ENCODE results near the gene KRTAP10-2.

GRCh38 chr21:44534688-44535087, 16.6 kb downstream of the KRTAP10-2 start:
- TF ChIP-seq, protein P1, sequence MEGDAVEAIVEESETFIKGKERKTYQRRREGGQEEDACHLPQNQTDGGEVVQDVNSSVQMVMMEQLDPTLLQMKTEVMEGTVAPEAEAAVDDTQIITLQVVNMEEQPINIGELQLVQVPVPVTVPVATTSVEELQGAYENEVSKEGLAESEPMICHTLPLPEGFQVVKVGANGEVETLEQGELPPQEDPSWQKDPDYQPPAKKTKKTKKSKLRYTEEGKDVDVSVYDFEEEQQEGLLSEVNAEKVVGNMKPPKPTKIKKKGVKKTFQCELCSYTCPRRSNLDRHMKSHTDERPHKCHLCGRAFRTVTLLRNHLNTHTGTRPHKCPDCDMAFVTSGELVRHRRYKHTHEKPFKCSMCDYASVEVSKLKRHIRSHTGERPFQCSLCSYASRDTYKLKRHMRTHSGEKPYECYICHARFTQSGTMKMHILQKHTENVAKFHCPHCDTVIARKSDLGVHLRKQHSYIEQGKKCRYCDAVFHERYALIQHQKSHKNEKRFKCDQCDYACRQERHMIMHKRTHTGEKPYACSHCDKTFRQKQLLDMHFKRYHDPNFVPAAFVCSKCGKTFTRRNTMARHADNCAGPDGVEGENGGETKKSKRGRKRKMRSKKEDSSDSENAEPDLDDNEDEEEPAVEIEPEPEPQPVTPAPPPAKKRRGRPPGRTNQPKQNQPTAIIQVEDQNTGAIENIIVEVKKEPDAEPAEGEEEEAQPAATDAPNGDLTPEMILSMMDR (IDR thresholded peaks at IDR 0.05; ENCODE audit: borderline replicate concordance, extremely low read depth, low read length, poor library complexity, severe bottlenecking): no peak
- no peak for TF ChIP-seq EZH2 (IDR thresholded peaks at IDR 0.05; ENCODE audit: borderline replicate concordance, low read depth, low read length, severe bottlenecking)
